Fibroblast of lung (primary cell): ENCODE measurements around the gene SIGLEC11. TPM values are rescaled to one million over a fixed set of nuclear protein-coding genes. Genes with fewer than 3 reads are reported as not detected.

Experiments
- DNase-seq, 2 donors: peaks; one replicate each; pipeline versions ENCODE4 v3.0.0 to v3.0.0-alpha.2; 2010; ENCODE audit warnings: low read depth in 2 of 2
- H2AFZ ChIP-seq: 2 replicates; pipeline ENCODE4 v1.5.1; 2012; ENCODE audit warnings: low read length, control low read depth, inconsistent platforms
- H3K27ac ChIP-seq: 2 replicates; pipeline ENCODE4 v1.5.1; 2011; ENCODE audit warnings: low read length, control low read depth; ENCODE audit not compliant: insufficient read depth
- H3K27me3 ChIP-seq: 2 replicates; pipeline ENCODE4 v1.5.1; 2011; ENCODE audit warnings: mild to moderate bottlenecking, low read length; ENCODE audit not compliant: control insufficient read depth, insufficient read depth
- H3K36me3 ChIP-seq: 2 replicates; pipeline ENCODE4 v1.5.1; 2011; ENCODE audit warnings: low read length; ENCODE audit not compliant: control insufficient read depth, insufficient read depth
- H3K4me1 ChIP-seq: 2 replicates; pipeline ENCODE4 v1.5.1; 2011; ENCODE audit warnings: low read length; ENCODE audit not compliant: control insufficient read depth, insufficient read depth; ENCODE audit errors: extremely low read depth
- H3K4me2 ChIP-seq: 2 replicates; pipeline ENCODE4 v1.5.1; 2011; ENCODE audit warnings: low read length, control low read depth; ENCODE audit not compliant: insufficient read depth; ENCODE audit errors: extremely low read depth
- H3K4me3 ChIP-seq, 4 experiments: fragments of 200-600 bp in 1 of 4; sonication (generic) in 1 of 4; replicated peaks in 1 of 4; 2 replicates each; pipeline ENCODE4 v1.5.1; 2011 to 2016; ENCODE audit warnings: low read length in 4 of 4, low read depth in 3 of 4, mild to moderate bottlenecking in 3 of 4, control low read depth in 2 of 4, inconsistent platforms in 1 of 4, mixed read lengths in 1 of 4; ENCODE audit not compliant: insufficient read depth in 1 of 4; ENCODE audit errors: control extremely low read depth in 1 of 4
- H3K79me2 ChIP-seq: 2 replicates; pipeline ENCODE4 v1.5.1; 2012; ENCODE audit warnings: mild to moderate bottlenecking, low read length, inconsistent platforms; ENCODE audit not compliant: control insufficient read depth, insufficient read depth
- H3K9ac ChIP-seq: 2 replicates; pipeline ENCODE4 v1.5.1; 2011; ENCODE audit warnings: mild to moderate bottlenecking, low read length, control low read depth; ENCODE audit not compliant: insufficient read depth
- H3K9me3 ChIP-seq: 2 replicates; pipeline ENCODE4 v1.5.1; 2012; ENCODE audit warnings: low read depth, low read length; ENCODE audit not compliant: control insufficient read depth, insufficient read depth
- H4K20me1 ChIP-seq: 2 replicates; pipeline ENCODE4 v1.5.1; 2011; ENCODE audit warnings: low read length; ENCODE audit not compliant: control insufficient read depth, insufficient read depth; ENCODE audit errors: extremely low read depth
- CTCF ChIP-seq, 2 donors: IDR thresholded peaks in 1 of 2; conservative IDR thresholded peaks in 1 of 2; 1 replicate in 1 of 2; 2 replicates in 1 of 2; pipeline ENCODE4 v1.5.1; 2011 to 2012; ENCODE audit warnings: low read length in 2 of 2, control low read depth in 1 of 2, inconsistent platforms in 1 of 2, low read depth in 1 of 2, mild to moderate bottlenecking in 1 of 2
- EZH2 ChIP-seq: IDR thresholded peaks from 2 replicates; pipeline ENCODE4 v1.5.1; 2012; ENCODE audit warnings: low read length, control low read depth, mild to moderate bottlenecking; ENCODE audit errors: missing control alignments
- polyA plus RNA-seq, 2 donors: library from polyadenylated mRNA; depleted of rRNA in 1 of 2; stranded (reverse) in 1 of 2; unstranded in 1 of 2; fragments of >200 nt; gene quantifications; 2 replicates each; pipeline ENCODE4 v1.2.1, GENCODE V29; 2011 to 2012; ENCODE audit warnings: missing spikeins in 1 of 2
- total RNA-seq: library from RNA; depleted of rRNA; stranded (reverse); fragments of >200 nt; gene quantifications from 2 replicates; pipeline ENCODE4 v1.2.1, GENCODE V29; 2014

SIGLEC11 gene
- total and polyA plus RNA-seq, 2 donors (not counting 1 experiment from before 2014, with no cell fraction given), result not detected

- Histone ChIP-seq H3K79me2 (no peaks in the 10 kb centered on the region), H3K4me2 (no peak overlapping the region), H3K27ac (no peak overlapping the region), H4K20me1 (no peaks in the 10 kb centered on the region), H3K36me3 (peaks cover 6% of the 10 kb centered on the region), H3K27me3 (no peaks in the 10 kb centered on the region), H3K9me3 (no peaks in the 10 kb centered on the region), H3K4me1 (peaks cover 2% of the 10 kb centered on the region), H2AFZ (no peak overlapping the region), H3K9ac (no peak overlapping the region), H3K4me3 (no peak overlapping the region)
- TF ChIP-seq EZH2 (no peak), CTCF (conservative IDR thresholded peaks at IDR 0.05 in 1 of 2, IDR thresholded peaks at IDR 0.05 in 1 of 2; ENCODE audit: low read depth in 1 of 2, low read length in 2 of 2) (no peak)
- DNase-seq, result no peak
Observed at GRCh38 chr19:49986354-49986753, 25.4 kb upstream of the SIGLEC11 start.

- Histone ChIP-seq H3K4me2 (no peak overlapping the region), H3K36me3 (peaks cover 6% of the 10 kb centered on the region), H3K4me1 (peaks cover 2% of the 10 kb centered on the region), H3K79me2 (no peaks in the 10 kb centered on the region), H3K9me3 (no peaks in the 10 kb centered on the region), H3K27me3 (no peaks in the 10 kb centered on the region), H4K20me1 (no peaks in the 10 kb centered on the region), H2AFZ (no peak overlapping the region), H3K27ac (no peak overlapping the region), H3K4me3 (no peak overlapping the region), H3K9ac (no peak overlapping the region)
- TF ChIP-seq EZH2, result no peak
- no peak for TF ChIP-seq CTCF (conservative IDR thresholded peaks at IDR 0.05 in 1 of 2, IDR thresholded peaks at IDR 0.05 in 1 of 2; ENCODE audit: low read depth in 1 of 2, low read length in 2 of 2)
- no peak for DNase-seq
Observed at GRCh38 chr19:49985871-49986270, 24.9 kb upstream of the SIGLEC11 start.

GRCh38 chr19:49984491-49984890 lies 23.5 kb upstream of the SIGLEC11 start:
- H3K4me3 ChIP-seq, result no peak overlapping the region
- H3K4me1 ChIP-seq, result peaks cover 2% of the 10 kb centered on the region
- H3K4me2 ChIP-seq, result no peak overlapping the region
- TF ChIP-seq CTCF (conservative IDR thresholded peaks at IDR 0.05 in 1 of 2, IDR thresholded peaks at IDR 0.05 in 1 of 2; ENCODE audit: low read depth in 1 of 2, low read length in 2 of 2) (no peak), EZH2 (no peak)
- H4K20me1 ChIP-seq, result no peaks in the 10 kb centered on the region
- H3K9ac ChIP-seq, result no peak overlapping the region
- peaks cover 4% of the 10 kb centered on the region for H3K36me3 ChIP-seq
- H3K9me3 ChIP-seq, result no peaks in the 10 kb centered on the region
- H3K79me2 ChIP-seq, result no peaks in the 10 kb centered on the region
- H3K27me3 ChIP-seq, result no peaks in the 10 kb centered on the region
- H2AFZ ChIP-seq, result no peak overlapping the region
- DNase-seq, result no peak
- no peak overlapping the region for H3K27ac ChIP-seq
